Endothelial cell of umbilical vein (primary cell): ENCODE data around the gene SOX2. TPM values are rescaled to one million over a fixed set of nuclear protein-coding genes. Genes with fewer than 3 reads are reported as not detected.

Experiments
- BruUV-seq: library from RNA; stranded (reverse); fragments of 400-500 nt; replicated peaks from 2 replicates; lab custom pipeline; 2021; lab: Mats Ljungman, UMichigan
- CTCF ChIA-PET: fragments of 300-600, 350-600 bp; sonication (Branson Sonifier 250); formaldehyde crosslinking; loops from one replicate; lab custom pipeline; 2021; ENCODE audit warnings: antibody characterized with exemption, inconsistent platforms; lab: Charles Lee
- POLR2A ChIA-PET: fragments of 300-600, 350-600 bp; sonication (Branson Sonifier 250); formaldehyde crosslinking; loops from one replicate; lab custom pipeline; 2021; ENCODE audit warnings: antibody characterized with exemption, inconsistent platforms; lab: Charles Lee
- DNase-seq: peaks from one replicate; pipeline ENCODE4 v3.0.0-alpha.2; 2011; ENCODE audit warnings: low read depth, low spot score
- FAIRE-seq: peaks from 2 replicates; lab custom pipeline; 2011; peaks lifted over from hg19 to GRCh38; lab: Jason Lieb, UNC
- H2AFZ ChIP-seq: 2 replicates; pipeline ENCODE4 v1.6.0; 2012; ENCODE audit warnings: low read depth, low read length, control low read depth, inconsistent platforms
- H3K27ac ChIP-seq: 2 replicates; pipeline ENCODE4 v1.5.1; 2011; ENCODE audit warnings: low read depth, mild to moderate bottlenecking, control low read depth, low read length, moderate library complexity; ENCODE audit not compliant: insufficient read depth
- H3K27me3 ChIP-seq, 2 experiments: 2 replicates each; pipeline versions ENCODE4 v1.6.0 to v1.6.1; 2011; ENCODE audit warnings: low read length in 2 of 2, mixed read lengths in 1 of 2; ENCODE audit not compliant: control insufficient read depth in 2 of 2, insufficient read depth in 2 of 2
- H3K36me3 ChIP-seq, 2 experiments: 2 replicates in 1 of 2; 3 replicates in 1 of 2; pipeline ENCODE4 v1.5.1; 2011; ENCODE audit warnings: low read length in 2 of 2, mild to moderate bottlenecking in 1 of 2, moderate library complexity in 1 of 2; ENCODE audit not compliant: control insufficient read depth in 2 of 2, insufficient read depth in 2 of 2; ENCODE audit errors: extremely low read depth in 1 of 2
- H3K4me1 ChIP-seq: 3 replicates; pipeline ENCODE4 v1.5.1; 2011; ENCODE audit warnings: mild to moderate bottlenecking, low read length; ENCODE audit not compliant: control insufficient read depth, insufficient read depth; ENCODE audit errors: extremely low read depth
- H3K4me2 ChIP-seq: 2 replicates; pipeline ENCODE4 v1.6.1; 2011; ENCODE audit warnings: low read length, control low read depth, mixed read lengths; ENCODE audit not compliant: insufficient read depth
- H3K4me3 ChIP-seq, 3 experiments: fragments of 200-600 bp in 1 of 3; sonication (generic), shearing (Covaris generic) in 1 of 3; replicated peaks in 1 of 3; 2 replicates each; pipeline ENCODE4 v1.5.1; 2011 to 2016; ENCODE audit warnings: control low read depth in 3 of 3, low read length in 3 of 3, mild to moderate bottlenecking in 2 of 3, inconsistent platforms in 1 of 3, low read depth in 1 of 3, moderate library complexity in 1 of 3; ENCODE audit not compliant: insufficient read depth in 1 of 3
- H3K79me2 ChIP-seq: 2 replicates; pipeline ENCODE4 v1.6.0; 2012; ENCODE audit warnings: low read length, inconsistent platforms; ENCODE audit not compliant: control insufficient read depth, insufficient read depth
- H3K9ac ChIP-seq: replicated peaks from 2 replicates; pipeline ENCODE3; 2011; ENCODE audit warnings: low read length, control low read depth; ENCODE audit not compliant: insufficient read depth; ENCODE audit errors: extremely low read depth
- H3K9me1 ChIP-seq: replicated peaks from 3 replicates; pipeline ENCODE4 v1.6.0; 2011; ENCODE audit warnings: mild to moderate bottlenecking, low read length; ENCODE audit not compliant: control insufficient read depth, insufficient read depth; ENCODE audit errors: extremely low read depth
- H3K9me3 ChIP-seq: replicated peaks from 2 replicates; pipeline ENCODE4 v1.5.1; 2012; ENCODE audit warnings: low read length, inconsistent platforms; ENCODE audit not compliant: control insufficient read depth, insufficient read depth
- H4K20me1 ChIP-seq: replicated peaks from 2 replicates; pipeline ENCODE3; 2011; ENCODE audit warnings: mild to moderate bottlenecking, low read length; ENCODE audit not compliant: control insufficient read depth, insufficient read depth; ENCODE audit errors: extremely low read depth
- GATA2 ChIP-seq: IDR thresholded peaks from 2 replicates; pipeline ENCODE4 v1.7.0; 2011; ENCODE audit warnings: low read depth, mild to moderate bottlenecking, moderate library complexity, mixed read lengths, low read length; ENCODE audit not compliant: insufficient read length, insufficient read depth
- MYC ChIP-seq: IDR thresholded peaks from one replicate; pipeline ENCODE4 v1.6.1; 2011; ENCODE audit warnings: mild to moderate bottlenecking, low read depth, low read length
- POLR2AphosphoS5 ChIP-seq: IDR thresholded peaks from 2 replicates; pipeline ENCODE4 v1.6.1; 2012; ENCODE audit warnings: low read depth, mild to moderate bottlenecking, control low read depth, low read length, moderate library complexity; ENCODE audit not compliant: insufficient read depth
- dilution Hi-C: fragments of 300-500 bp; cut with MboI; formaldehyde crosslinking; loops from one replicate; pipeline ENCODE4 v1.15.0; 2019; ENCODE audit warnings: low sequenced_read_pairs; ENCODE audit not compliant: extremely low pct_ligation_motif_present
- intact Hi-C: fragments of 100-400 bp; cut with micrococcal nuclease; formaldehyde crosslinking; loops from one replicate; pipeline ENCODE4 v1.10.0; 2022
- polyA plus RNA-seq, 4 experiments: library from polyadenylated mRNA; depleted of rRNA in 3 of 4; stranded (reverse) in 3 of 4; unstranded in 1 of 4; fragments of >200 nt; gene quantifications; 2 replicates each; pipeline versions ENCODE4 v1.2.1 to v1.2.3, GENCODE V29; 2011 to 2012; ENCODE audit warnings: missing spikeins in 1 of 4
- total RNA-seq: library from RNA; stranded (reverse); gene quantifications from 2 replicates; pipeline ENCODE4 v1.2.3, GENCODE V29; 2021
- TF ChIP-seq, protein P1 (sequence below): IDR thresholded peaks from 2 replicates; pipeline ENCODE4 v1.6.1; 2011; ENCODE audit not compliant: insufficient read depth, insufficient read length

SOX2 gene
- total and polyA plus RNA-seq, 2 donors (not counting 3 experiments of a cell fraction or from before 2014, with no cell fraction given), result 0.13 to 0.23 TPM

DNA sequence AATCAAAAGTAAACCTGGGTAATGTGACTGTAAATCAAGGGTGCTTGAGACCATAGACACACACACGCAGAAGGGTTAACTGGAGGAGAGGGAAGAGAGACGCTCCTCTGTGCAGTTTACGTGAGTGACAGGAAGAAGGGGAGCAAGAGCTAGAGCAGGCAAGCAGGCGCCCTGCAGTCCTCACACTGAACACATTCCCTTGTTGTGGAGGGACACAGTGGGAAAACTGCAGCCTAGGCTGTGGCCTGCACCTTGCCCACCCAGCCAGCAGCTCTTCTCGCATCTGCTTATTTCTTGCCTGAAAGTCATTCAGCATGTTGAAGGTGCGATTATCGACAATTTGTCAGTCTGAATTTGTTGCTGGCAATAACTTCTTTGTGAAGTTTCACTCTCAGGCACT is 24.2 kb downstream of the SOX2 start:
- DNase-seq (no peak), FAIRE-seq (no peak)
- dilution Hi-C loops, result no loop called here
- H3K9me3 ChIP-seq, result no peaks in the 10 kb centered on the region
- no peaks in the 10 kb centered on the region for H4K20me1 ChIP-seq
- H3K79me2 ChIP-seq, result no peaks in the 10 kb centered on the region
- TF ChIP-seq MYC, result no peak
- TF ChIP-seq, protein P1, sequence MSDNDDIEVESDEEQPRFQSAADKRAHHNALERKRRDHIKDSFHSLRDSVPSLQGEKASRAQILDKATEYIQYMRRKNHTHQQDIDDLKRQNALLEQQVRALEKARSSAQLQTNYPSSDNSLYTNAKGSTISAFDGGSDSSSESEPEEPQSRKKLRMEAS, result no peak
- no peaks in the 10 kb centered on the region for H3K27me3 ChIP-seq
- H3K9ac ChIP-seq, result no peak overlapping the region
- CTCF ChIA-PET, result no interaction called here
- intact Hi-C loops, result no loop called here
- no peak overlapping the region for H3K27ac ChIP-seq
- H3K4me1 ChIP-seq, result no peaks in the 10 kb centered on the region
- no peaks in the 10 kb centered on the region for H3K36me3 ChIP-seq
- no peak overlapping the region for H3K4me3 ChIP-seq
- no peak overlapping the region for H3K4me2 ChIP-seq
- POLR2A ChIA-PET, result no interaction called here
- no TSS peak for BruUV-seq
- H2AFZ ChIP-seq, result no peak overlapping the region
- H3K9me1 ChIP-seq, result no peaks in the 10 kb centered on the region

DNA sequence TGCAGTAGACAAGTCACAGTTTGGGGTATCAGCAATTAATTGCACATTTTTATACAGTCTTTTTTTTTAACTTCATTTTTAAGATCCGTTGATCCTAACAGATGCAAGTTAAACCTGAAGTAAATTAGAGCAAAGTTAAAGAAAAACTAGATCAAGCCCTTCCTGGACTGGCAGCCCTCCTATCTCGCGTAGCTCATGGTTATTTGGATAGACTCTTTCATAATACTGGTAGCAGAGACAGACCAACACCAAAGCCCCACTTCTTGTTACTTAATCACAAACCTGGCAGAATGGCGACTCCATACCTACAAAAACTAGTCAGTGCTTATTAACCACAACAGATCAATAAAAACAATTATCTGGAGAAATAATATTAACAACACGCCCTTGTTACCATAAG is 26.8 kb downstream of the SOX2 start:
- no peaks in the 10 kb centered on the region for H4K20me1 ChIP-seq
- H2AFZ ChIP-seq, result no peak overlapping the region
- dilution Hi-C loops (no loop called here), intact Hi-C loops (no loop called here)
- no peaks in the 10 kb centered on the region for H3K9me3 ChIP-seq
- H3K27ac ChIP-seq, result no peak overlapping the region
- H3K4me1 ChIP-seq, result no peaks in the 10 kb centered on the region
- CTCF ChIA-PET, result interaction anchor here (1.1 to 1.2 kb wide), 2 partner anchors 44 to 412 kb away, joined by 3 to 5 read pairs; no protein-coding TSS in a partner anchor
- TF ChIP-seq, protein P1, result no peak
- TF ChIP-seq GATA2 (no peak), POLR2AphosphoS5 (no peak)
- DNase-seq (no peak), FAIRE-seq (no peak)
- H3K36me3 ChIP-seq, result no peaks in the 10 kb centered on the region
- no peak overlapping the region for H3K4me2 ChIP-seq
- H3K9ac ChIP-seq, result no peak overlapping the region
- H3K9me1 ChIP-seq, result no peaks in the 10 kb centered on the region
- H3K27me3 ChIP-seq, result no peaks in the 10 kb centered on the region
- POLR2A ChIA-PET, result no interaction called here
- H3K79me2 ChIP-seq, result no peaks in the 10 kb centered on the region
- BruUV-seq, result no TSS peak
- H3K4me3 ChIP-seq, result no peak overlapping the region
